Measurements from ENCODE around the gene KRTAP29-1.

DNA sequence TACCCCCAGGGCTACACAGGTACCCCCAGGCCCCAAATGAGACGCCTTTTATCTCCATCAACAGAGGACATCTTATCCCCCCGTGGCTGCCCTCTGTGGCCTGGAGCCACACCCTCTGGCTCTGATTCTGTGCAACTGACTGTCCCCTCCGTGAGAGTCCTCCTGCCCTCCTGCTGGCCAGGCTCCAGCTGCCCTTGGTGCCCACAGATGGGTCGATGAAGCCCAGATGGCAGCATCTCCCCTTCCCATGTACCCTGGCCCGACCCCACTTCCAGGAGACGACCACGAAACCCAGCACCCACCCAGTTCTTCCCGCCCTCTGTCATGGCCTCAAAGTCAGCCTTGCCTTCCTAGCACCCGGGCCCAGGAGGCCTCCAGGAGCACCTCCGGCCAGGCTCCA lies 22.5 kb upstream of the KRTAP29-1 start:
- TF ChIP-seq, protein P1, sequence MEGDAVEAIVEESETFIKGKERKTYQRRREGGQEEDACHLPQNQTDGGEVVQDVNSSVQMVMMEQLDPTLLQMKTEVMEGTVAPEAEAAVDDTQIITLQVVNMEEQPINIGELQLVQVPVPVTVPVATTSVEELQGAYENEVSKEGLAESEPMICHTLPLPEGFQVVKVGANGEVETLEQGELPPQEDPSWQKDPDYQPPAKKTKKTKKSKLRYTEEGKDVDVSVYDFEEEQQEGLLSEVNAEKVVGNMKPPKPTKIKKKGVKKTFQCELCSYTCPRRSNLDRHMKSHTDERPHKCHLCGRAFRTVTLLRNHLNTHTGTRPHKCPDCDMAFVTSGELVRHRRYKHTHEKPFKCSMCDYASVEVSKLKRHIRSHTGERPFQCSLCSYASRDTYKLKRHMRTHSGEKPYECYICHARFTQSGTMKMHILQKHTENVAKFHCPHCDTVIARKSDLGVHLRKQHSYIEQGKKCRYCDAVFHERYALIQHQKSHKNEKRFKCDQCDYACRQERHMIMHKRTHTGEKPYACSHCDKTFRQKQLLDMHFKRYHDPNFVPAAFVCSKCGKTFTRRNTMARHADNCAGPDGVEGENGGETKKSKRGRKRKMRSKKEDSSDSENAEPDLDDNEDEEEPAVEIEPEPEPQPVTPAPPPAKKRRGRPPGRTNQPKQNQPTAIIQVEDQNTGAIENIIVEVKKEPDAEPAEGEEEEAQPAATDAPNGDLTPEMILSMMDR (IDR thresholded peaks at IDR 0.05): no peak
- TF ChIP-seq EP300 (IDR thresholded peaks at IDR 0.05): no peak
- no peak for TF ChIP-seq POLR2A (IDR thresholded peaks at IDR 0.05)

Data from ovary (tissue), 3 donors.